GM19193 (cell line): ENCODE measurements around the gene AMHR2.

Experiments
- POLR2A ChIP-seq: IDR thresholded peaks from 4 replicates; pipeline ENCODE4 v1.6.1; 2011; ENCODE audit not compliant: insufficient read depth, insufficient read length; ENCODE audit errors: extremely low read depth

Gene AMHR2

DNA sequence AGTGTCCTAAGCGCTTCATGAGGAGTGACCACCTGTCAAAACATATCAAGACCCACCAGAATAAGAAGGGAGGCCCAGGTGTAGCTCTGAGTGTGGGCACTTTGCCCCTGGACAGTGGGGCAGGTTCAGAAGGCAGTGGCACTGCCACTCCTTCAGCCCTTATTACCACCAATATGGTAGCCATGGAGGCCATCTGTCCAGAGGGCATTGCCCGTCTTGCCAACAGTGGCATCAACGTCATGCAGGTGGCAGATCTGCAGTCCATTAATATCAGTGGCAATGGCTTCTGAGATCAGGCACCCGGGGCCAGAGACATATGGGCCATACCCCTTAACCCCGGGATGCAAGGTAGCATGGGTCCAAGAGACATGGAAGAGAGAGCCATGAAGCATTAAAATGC, 12.7 kb upstream of the AMHR2 start:
- no peak for TF ChIP-seq POLR2A

- no peak for TF ChIP-seq POLR2A
Observed at GRCh38 chr12:53413485-53414204, 10.0 kb upstream of the AMHR2 start.

DNA sequence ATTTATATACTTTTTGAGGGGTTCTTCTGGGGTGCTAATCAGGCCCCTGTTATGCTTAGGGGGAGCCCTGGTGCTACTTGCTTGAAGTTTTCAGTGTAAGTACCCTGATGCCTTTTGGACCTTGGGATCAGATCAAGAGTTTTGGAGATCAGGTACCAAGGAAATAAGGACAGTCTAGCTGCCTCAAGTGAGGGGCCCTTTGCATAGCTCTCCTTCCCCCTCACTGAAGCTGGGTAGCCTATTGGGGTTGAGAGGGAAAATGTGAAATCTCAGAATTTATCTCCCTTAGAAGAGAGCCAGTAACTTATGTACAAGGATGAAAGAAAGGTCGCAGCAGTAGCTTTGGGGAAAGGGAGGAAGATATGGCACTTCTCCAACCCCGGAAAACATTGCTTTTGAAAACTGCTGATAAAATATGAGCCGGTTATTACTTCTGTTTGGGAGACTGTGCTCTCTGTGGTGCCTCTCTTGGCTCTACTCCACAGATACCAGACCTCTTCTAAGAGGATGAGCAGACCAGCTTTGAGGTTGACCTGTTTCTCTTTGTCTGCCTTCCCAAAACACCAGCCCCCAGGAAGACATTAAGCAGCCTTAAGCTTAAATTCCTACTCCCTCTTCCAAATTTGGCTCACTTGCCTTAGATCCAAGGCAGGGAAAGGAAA, 8.8 kb upstream of the AMHR2 start:
- no peak for TF ChIP-seq POLR2A

DNA sequence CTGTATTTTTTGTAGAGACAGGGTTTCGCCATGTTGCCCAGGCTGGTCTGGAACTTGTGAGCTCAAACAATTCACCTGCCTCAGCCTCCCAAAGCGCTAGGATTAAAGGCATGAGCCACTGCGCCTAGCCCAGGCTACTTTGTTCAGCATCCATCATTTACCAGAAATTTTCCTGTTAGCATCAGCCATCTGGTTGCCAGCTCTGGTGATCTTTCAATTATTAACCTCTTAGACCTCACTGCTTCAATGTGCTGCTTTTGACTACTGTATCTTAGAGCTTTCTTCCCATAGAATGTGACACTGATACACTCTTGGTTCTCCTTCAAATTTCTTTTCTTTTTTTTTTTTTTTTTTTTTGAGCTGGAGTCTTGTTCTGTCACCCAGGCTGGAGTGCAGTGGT, 5.4 kb upstream of the AMHR2 start:
- TF ChIP-seq POLR2A = no peak

DNA sequence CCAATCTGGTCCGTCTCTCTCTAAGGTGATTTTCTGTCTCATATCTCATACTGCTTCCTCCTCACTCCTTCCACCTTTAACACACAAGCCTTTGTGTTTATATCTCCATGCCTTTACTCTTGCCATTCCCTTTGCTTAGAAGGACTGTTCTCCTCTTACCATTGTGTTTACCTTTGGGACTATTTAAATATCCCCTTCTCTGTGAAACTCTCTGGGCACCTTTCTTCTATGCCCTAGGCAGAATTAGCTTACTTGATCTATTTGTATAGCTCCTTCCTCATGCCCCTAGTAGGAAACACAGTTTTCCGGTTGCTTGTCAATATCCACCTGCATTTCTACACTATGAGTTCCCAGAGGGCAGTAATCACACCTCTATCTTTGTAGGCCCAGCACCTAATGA, 3.9 kb upstream of the AMHR2 start:
- TF ChIP-seq POLR2A = no peak

- TF ChIP-seq POLR2A = no peak
Observed at GRCh38 chr12:53424626-53425514, 1.2 kb downstream of the AMHR2 start.

DNA sequence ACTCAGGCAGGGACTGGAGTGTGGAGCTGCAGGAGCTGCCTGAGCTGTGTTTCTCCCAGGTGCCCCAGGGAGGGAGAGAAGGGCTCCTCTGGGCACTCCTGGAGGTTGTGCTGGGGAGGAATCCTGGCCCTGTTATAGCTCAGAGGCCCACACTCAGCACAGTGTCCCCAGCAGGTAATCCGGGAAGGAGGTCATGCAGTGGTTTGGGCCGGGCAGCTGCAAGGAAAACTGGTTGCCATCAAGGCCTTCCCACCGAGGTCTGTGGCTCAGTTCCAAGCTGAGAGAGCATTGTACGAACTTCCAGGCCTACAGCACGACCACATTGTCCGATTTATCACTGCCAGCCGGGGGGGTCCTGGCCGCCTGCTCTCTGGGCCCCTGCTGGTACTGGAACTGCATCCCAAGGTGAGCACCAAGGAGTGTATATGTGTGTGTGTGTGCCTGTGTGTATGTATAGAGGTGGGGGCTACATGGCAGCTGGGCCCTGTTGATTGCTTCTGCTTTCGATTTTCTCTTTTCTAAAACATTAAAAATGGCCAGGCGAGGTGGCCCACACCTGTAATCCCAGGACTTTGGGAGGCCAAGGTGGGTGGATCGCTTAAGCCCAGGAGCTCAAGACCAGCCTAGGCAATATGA, 2.0 kb downstream of the AMHR2 start:
- TF ChIP-seq POLR2A = no peak

DNA sequence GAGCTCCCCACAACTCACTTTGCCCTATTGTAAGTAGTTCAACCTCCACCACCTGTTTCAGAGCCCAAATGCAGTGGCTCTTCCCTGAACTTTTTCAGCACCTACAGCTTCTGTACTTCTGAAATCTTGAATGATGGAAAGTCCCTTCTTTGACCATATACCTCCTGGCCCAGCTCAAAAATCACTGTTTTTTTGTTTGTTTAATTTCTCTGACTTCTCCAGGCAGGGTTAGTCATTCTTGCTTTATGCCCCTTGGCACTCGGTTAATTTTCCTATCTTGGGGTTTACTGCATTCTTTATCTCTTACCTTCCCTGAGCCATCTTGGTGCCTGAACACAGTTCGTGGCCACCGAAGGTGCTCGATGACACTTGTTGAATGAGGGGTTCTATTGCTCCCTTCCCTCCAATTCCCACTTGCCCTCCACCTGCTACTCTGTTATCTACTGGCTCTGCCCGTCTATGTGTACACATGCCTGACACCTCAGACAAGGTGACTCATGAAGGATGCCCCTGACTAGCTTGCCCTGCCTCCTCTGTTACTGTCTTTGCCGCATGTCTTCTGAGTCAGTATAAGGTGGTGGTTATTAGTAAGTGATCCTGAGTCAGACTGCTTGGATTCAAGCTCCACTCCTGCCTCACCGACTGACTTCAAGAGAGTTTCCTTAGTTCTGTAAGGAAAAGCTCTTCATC, 4.4 kb downstream of the AMHR2 start:
- TF ChIP-seq POLR2A = no peak

GRCh38 chr12:53428741-53429140, 5.1 kb downstream of the AMHR2 start:
- no peak for TF ChIP-seq POLR2A

DNA sequence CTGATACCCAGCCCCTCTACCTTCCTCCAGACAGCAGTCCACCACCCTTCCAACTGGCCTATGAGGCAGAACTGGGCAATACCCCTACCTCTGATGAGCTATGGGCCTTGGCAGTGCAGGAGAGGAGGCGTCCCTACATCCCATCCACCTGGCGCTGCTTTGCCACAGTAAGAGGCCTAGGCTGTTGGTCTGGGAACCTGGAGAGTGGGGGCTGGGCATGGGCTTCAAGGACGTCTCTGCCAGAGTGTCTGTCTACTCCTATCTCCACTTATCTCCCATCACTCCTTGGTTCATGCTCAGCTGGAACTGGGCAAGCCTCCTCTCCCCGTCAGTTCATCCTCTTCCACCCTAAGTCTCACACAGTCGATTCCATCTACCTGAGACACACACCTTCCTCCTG, 6.5 kb downstream of the AMHR2 start:
- TF ChIP-seq POLR2A = no peak

DNA sequence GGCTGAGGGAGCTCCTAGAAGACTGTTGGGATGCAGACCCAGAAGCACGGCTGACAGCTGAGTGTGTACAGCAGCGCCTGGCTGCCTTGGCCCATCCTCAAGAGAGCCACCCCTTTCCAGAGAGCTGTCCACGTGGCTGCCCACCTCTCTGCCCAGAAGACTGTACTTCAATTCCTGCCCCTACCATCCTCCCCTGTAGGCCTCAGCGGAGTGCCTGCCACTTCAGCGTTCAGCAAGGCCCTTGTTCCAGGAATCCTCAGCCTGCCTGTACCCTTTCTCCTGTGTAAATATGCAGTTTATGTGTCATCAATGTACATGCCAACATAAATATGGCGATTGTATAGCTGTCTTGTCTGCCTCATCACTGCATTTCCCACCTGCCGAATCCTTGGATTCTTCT, 7.5 kb downstream of the AMHR2 start:
- no peak for TF ChIP-seq POLR2A

DNA sequence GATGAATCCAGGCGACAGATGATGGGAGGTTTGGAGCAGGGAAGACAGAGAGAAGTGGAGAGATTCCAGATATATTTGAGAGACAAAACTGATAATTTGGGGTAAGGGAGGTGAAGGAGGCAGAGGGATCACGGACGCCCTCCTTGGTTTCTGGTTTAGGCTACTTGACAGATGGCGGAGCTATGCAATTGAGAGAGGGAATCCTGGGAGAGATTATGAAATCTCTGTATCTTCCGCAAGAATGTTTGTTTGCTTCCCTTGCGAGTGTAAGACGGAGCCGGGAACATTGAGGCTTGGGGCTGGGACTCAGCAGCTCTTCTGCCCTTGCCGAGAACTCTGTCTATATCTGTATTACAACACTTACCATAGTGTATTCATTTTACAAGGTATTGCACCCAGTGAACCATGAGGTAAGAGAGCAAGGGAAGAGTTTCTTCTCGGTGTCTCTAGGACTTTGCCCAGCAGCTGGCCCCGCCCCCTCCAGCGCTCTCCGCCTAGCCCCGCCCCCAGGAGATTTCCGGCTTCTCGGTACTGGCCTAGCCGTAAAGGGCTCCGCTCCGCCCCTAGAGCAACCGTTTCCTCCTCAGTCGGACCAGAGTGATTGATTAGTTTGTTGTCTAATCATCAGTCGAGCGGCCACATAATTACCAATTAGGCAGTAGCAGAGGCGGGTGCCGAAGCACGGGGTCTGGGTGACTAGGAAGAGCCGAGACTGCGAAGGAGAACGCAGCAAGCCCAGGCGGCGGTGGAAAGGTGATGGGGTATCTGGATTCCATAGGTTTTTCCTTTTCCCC, 17.6 kb downstream of the AMHR2 start, which contains the start of gene PRR13:
PRR13 (plus strand) TSS at position 695 of the 794 bp plus-strand sequence. CDS start 981 bp downstream, outside the sequence.
- peak; percentile 99 for TF ChIP-seq POLR2A

DNA sequence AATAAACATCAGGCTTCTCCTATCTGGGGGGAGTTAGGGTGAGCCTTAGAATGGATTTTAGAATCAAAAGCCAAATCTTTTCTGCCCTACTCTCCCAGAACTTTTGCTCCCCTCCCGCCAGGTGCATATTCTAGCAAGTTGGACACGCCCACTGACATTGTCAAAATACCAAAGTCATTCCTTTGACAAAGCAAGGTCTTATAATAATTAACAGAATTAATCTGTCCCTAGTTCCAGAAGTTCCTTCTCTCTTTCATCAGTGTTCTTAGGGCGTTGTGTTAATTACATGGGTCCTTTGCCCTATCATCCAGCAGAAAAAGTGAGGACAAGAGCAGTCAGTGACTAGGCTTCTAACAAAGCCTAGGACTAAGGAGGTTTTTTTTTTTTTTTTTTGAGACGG, 20.3 kb downstream of the AMHR2 start:
- no peak for TF ChIP-seq POLR2A

DNA sequence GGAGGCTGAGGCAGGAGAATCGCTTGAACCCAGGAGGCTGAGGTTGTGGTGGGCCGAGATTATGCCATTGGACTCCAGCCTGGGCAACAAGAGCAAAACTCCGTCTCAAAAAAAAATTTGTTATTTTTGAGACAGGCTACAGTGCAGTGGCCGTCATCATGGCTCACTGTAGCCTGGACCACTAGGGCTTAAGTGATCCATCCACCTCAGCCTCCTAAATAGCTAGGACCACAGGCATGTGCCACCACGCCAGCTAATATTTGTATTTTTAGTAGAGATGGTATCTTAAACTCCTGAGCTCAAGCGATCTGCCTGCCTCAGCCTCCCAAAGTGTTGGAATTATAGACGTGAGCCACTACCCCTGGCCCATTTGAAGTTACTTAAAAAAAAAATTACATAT, 27.3 kb downstream of the AMHR2 start:
- TF ChIP-seq POLR2A = no peak
